RWPE2 (cell line): ENCODE data around the gene CRYBA4.

ENCODE experiments used
- ATAC-seq: fragments of 200-7000 bp; cut with Tn5 transposase; 3 replicates; pipeline ENCODE4 v1.9.1; 2021; ENCODE audit warnings: low read depth
- DNase-seq: peaks from one replicate; pipeline ENCODE4 v3.0.0-alpha.2; 2020; ENCODE audit warnings: low spot score
- H3K27ac ChIP-seq: fragments of 450-650 bp; 2 replicates; pipeline ENCODE4 v1.5.1; 2017; ENCODE audit warnings: mild to moderate bottlenecking; ENCODE audit not compliant: poor library complexity, severe bottlenecking
- H3K27me3 ChIP-seq: fragments of 250-450 bp; sonication (Bioruptor Pico); 2 replicates; pipeline ENCODE4 v1.5.1; 2021; ENCODE audit warnings: mild to moderate bottlenecking, moderate library complexity; ENCODE audit not compliant: insufficient read depth, poor library complexity, severe bottlenecking
- H3K36me3 ChIP-seq: fragments of 250-450 bp; sonication (Bioruptor Pico); 2 replicates; pipeline ENCODE4 v1.5.1; 2020; ENCODE audit warnings: low read depth, mild to moderate bottlenecking, moderate library complexity
- H3K4me1 ChIP-seq: fragments of 250-450 bp; sonication (Bioruptor Pico); 2 replicates; pipeline ENCODE4 v1.5.1; 2021; ENCODE audit warnings: mild to moderate bottlenecking, moderate library complexity; ENCODE audit not compliant: insufficient read depth, poor library complexity, severe bottlenecking
- H3K4me3 ChIP-seq: fragments of 250-450 bp; sonication (Bioruptor Pico); 2 replicates; pipeline ENCODE4 v1.5.1; 2021; ENCODE audit warnings: mild to moderate bottlenecking, moderate library complexity; ENCODE audit not compliant: severe bottlenecking
- H3K9me3 ChIP-seq: fragments of 250-450 bp; sonication (Bioruptor Pico); 2 replicates; pipeline ENCODE4 v1.5.1; 2021; ENCODE audit warnings: mild to moderate bottlenecking, moderate library complexity; ENCODE audit not compliant: severe bottlenecking
- TF ChIP-seq, protein P1 (sequence below): fragments of 450-650 bp; IDR thresholded peaks from one replicate; pipeline ENCODE4 v1.5.1; 2017; ENCODE audit warnings: mild to moderate bottlenecking, moderate library complexity; ENCODE audit not compliant: poor library complexity, severe bottlenecking

Gene CRYBA4

DNA sequence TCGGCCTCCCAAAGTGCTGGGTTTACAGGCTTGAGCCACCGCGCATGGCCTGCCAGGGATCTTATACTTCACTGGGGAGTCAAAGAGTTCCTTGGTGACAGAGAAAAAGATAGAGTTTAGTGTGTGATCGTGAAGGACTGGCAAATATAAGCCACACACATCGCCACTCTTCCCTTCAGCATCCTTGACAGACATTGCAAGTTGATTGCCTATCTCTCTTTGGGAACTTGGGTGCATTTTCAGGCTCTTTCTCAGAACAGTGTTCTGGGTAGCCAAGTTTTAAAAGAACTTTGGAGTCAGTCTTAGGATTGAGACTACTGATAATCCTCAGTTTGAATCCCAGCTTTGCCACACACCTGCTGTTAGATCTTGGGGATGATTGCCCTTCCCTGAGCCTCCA lies 55.5 kb downstream of the CRYBA4 start:
- Histone ChIP-seq H3K4me3 (no peak overlapping the region), H3K27me3 (no peaks in the 10 kb centered on the region), H3K27ac (no peak overlapping the region), H3K9me3 (no peaks in the 10 kb centered on the region), H3K36me3 (peaks cover 17% of the 10 kb centered on the region), H3K4me1 (peaks cover 13% of the 10 kb centered on the region)
- ATAC-seq (no peak), DNase-seq (no peak)
- TF ChIP-seq, protein P1, sequence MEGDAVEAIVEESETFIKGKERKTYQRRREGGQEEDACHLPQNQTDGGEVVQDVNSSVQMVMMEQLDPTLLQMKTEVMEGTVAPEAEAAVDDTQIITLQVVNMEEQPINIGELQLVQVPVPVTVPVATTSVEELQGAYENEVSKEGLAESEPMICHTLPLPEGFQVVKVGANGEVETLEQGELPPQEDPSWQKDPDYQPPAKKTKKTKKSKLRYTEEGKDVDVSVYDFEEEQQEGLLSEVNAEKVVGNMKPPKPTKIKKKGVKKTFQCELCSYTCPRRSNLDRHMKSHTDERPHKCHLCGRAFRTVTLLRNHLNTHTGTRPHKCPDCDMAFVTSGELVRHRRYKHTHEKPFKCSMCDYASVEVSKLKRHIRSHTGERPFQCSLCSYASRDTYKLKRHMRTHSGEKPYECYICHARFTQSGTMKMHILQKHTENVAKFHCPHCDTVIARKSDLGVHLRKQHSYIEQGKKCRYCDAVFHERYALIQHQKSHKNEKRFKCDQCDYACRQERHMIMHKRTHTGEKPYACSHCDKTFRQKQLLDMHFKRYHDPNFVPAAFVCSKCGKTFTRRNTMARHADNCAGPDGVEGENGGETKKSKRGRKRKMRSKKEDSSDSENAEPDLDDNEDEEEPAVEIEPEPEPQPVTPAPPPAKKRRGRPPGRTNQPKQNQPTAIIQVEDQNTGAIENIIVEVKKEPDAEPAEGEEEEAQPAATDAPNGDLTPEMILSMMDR = no peak

DNA sequence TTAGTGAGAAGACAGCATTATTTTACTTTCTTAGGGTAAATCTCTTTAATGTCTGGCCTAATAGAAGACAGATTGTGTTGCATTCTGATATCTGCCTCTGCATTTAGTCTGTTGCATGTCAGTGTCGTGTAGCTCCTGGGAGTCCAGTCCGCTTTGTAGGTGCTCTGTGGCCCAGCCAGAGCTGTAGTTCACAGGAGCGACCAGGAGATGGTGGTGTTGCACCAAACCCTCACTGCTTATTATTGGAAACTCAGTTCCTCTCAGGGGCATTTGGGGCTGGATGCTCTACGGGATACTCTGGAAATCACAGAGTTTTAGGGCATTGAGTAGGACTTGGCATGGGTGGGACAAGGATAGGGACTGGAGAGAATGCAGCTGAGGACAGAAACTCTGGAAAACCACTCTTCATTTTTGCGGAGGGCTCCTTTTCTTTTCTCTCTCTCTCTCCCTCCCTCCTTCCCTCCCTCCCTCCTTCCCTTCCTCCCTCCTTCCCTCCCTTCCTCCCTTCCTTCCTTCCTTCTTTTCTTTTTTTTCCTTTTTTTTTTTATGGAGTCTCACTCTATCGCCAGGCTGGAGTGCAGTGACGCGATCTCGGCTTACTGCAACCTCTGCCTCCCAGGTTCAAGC lies 57.4 kb downstream of the CRYBA4 start:
- peaks cover 17% of the 10 kb centered on the region for H3K36me3 ChIP-seq
- TF ChIP-seq, protein P1 = peak; percentile 88
- no peak for DNase-seq
- peak; percentile 74 for ATAC-seq
- no peaks in the 10 kb centered on the region for H3K9me3 ChIP-seq
- peaks cover 7% of the 10 kb centered on the region for H3K4me1 ChIP-seq
- H3K27me3 ChIP-seq = no peaks in the 10 kb centered on the region
- no peak overlapping the region for H3K27ac ChIP-seq
- H3K4me3 ChIP-seq = no peak overlapping the region
